Measurements from ENCODE around the gene VPS13D.
"Not testable (repeated sequence)": the region's sequence is repeated elsewhere in the genome, so short reads cannot be mapped to it uniquely, and the experiment has no call there.

Gene VPS13D

DNA sequence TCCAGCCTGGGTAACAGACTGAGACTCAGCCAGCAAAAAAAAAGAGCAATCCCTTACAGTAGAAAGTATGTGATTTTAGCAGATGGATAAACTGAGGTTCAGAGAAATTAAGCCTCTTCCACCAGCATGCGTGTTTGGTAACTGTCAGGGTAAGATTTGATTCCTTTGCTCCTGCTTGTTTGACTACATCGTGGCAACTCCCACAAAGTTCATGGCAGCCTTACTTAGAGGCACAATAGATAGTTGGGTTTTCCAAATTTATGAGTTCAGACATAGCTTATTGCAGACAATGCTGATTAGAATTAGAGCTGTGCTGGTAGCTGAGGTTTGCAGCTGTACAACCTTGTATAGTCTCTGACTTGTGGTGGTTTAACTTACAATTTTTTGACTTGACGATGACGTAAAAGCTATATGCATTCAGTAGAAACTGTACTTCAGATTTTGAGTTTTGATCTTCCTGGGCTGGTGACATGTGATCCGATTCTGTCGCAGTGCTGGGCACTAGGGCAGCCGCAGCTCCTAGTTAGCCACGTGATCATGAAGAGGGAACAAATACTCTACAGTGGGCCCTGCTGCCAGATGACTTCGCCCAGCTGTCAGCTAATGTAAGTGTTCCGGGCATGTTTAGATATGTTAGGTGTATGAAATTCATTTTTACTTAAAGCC, 220.4 kb downstream of the VPS13D start:
- DNase-seq (ENCODE audit: low spot score), result no peak

DNA sequence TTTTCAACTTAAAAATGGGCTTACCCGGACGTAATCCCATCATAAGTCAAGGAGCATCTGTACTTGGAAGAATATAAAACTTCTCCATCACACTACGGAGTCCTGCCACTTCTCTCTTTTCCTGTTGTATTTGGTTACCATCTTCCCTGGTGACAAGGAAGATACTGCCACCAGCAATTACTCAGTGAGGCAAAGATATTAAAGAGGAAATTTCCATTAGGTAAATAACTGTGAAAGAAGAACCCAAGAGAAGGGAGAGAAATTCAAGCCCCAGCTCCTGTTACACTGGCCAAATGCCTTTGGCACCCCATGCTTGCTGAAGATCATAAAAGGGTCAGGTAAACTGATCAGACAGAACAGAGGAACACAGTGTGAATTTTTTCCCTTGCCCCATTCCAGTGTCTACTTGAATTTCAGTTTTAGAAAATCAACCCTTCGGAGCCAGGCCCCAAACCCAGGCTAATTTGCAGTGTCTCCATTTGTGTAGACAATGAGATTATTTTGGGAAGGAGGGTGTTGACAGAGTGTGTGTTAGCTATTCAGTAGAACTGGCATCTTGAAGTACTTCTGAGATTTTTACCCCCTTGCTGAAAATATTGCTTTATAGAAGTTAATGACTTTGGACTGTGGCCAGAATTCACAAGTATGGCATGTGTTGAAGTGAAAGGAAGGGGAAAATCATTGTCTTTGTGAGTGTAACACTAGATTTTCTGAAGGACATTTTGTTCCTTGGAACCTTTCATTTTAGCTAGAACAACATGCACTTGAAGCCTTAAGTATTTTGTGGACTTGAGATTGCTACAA, 221.1 kb downstream of the VPS13D start:
- no peak for DNase-seq (ENCODE audit: low spot score)

DNA sequence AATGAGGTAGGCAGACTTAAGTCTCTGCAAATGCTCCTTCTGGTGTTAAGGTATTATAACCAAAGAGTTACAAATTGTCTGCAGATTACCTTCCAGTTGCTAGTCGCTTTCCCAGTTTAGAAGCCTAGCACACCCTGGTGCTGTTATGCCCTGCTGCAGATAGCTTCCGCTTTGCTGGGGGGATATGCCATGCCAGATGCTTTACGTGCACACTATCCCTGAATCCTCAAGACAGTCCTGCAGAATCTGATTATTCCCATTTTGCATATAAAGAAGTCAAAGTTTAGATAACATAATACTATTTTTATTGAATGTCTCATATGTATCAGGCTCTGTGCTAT, 221.7 kb downstream of the VPS13D start:
- no peak for DNase-seq (ENCODE audit: low spot score)

DNA sequence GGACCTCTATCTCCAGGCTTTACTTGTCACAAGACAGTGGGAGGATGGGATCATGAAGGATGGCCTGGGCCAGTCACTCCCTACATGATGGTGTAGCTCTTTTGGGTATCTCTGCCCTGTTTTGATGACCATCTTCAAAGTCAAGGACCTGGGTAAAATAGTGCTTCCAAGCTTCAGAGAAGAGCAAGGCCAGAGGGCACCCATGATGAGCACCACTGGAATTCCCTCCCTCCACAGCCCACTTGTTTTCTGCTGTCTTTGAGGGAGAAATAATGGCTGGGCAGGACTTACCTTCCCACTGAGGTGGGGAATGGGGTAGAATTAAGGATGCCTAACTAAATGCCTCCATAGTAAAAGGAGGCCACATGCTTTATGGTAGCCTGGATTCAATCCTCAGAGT, 222.4 kb downstream of the VPS13D start:
- no peak for DNase-seq (ENCODE audit: low spot score)

DNA sequence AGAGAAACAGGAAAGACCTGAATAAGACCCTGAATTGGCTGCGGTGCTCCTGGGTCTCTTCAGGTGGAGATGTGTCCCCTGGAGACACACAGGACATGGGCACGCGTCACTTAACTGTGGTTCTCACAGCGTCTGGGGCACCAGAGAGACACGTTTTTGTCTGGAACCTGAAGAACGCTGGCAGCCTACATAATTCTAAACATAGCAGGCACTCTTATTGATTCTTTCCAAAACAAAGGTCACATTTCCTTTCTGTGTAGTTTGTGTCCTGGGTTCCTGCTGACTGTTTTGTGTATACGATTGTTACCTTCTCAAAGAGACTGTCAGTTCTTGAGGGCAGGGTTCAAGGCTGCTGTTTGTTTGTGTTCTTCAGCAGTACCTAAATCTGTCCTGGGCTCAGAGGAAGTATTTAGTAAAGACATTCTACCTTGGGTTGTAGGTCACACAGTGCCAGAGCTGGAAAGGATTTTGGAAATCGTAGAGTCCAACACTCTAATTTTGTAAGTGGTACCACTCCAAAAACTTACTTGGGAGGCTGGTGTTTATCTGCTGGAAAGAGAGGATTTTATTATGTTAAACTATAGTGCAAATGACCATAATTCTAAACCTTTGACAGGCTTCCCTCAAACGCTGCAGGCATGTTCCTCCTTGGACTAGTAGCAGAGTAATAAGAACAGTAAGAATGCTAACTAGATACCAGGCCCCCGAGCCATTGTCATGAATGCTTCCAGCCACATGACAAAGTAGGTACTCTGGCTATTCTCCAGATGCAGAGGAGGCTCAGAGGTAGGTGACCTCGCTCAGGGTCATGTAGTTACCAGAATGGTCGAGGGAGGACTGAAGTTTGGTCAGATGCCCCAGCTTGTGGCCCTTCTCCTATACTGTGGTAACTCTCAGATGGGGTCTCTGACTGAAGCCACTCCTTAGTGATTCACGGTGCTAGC, 223.8 kb downstream of the VPS13D start:
- DNase-seq (ENCODE audit: low spot score), result no peak

DNA sequence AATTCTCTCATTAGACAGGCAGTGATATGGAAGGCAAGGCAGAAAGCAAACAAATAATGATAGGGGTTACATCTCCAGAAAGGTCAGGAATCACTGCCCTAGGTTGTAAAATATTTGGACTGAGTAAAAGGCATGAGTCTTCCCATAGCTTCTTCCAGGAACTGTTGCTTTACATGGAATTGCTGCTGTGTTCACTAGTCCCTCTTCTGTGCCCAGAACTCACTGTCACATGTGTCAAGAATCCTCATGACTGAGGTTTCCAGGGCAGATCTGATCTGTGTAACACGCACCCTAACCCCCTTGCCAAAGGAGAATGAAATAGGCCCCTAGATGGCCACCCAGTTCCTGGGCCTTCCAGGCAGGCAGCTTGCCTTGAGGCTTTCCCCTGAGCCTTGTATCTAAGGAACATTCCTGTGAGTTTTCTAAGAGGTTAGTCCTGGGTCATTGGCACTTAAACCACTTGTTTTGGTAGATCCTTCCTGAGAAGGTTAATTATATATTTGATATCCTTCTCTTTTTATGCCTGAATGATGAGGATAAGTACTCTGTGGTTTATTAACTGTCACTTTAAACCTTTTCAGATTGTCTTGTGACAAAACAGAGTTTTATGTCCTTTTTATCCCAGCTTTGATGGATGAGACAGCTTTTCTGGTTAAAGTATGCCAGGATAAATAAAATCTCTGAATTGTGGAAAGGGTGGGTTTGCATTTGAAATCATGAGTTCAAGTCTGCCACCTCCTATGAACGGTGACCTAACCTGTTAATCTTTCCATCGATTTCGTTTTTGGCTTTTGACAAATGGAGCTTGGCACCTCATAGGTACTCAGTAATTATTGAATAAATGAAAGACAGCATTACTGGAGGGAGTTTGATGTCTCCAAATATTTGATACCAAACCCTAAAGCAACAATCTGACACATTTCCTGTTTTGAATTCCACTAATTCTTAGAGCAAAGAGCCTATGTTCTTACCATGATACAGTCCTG, 224.9 kb downstream of the VPS13D start:
- no peak for DNase-seq (ENCODE audit: low spot score)

DNA sequence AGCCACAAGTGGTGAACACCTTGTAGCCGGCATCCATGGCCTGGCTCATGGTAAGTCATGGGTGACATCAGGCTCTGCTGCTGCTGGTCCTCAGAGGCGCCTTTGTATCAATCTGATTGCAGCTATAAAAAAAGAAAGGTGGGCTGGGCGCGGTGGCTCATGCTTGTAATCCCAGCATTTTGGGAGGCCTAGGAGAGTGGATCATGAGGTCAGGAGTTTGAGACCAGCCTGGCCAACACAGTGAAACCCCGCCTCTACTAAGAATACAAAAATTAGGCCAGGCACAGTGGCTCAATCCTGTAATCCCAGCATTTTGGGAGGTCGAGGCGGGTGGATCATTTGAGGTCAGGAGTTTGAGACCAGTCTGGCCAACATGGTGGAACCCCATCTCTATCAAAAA, 226.3 kb downstream of the VPS13D start:
- DNase-seq (ENCODE audit: low spot score), result not testable (repeated sequence)

DNA sequence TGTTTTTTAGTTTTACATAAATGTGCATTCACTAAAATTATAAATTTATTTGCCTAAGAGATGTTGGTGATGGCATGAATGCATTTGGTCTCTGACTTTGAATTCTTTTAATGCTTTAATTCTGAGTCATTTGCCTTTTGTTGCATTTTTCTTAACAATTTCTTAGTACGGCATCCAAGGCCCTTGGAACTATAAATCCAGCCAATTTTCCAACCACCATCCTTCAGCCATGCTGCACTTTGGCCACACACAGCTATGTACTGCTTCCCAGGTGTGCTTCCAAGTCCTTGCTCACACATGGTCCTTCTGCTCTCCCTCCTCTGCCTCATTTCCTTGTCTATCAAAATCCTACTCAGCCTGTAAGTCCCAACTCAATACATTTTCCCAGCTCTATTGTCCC, 227.1 kb downstream of the VPS13D start:
- DNase-seq (ENCODE audit: low spot score), result no peak

DNA sequence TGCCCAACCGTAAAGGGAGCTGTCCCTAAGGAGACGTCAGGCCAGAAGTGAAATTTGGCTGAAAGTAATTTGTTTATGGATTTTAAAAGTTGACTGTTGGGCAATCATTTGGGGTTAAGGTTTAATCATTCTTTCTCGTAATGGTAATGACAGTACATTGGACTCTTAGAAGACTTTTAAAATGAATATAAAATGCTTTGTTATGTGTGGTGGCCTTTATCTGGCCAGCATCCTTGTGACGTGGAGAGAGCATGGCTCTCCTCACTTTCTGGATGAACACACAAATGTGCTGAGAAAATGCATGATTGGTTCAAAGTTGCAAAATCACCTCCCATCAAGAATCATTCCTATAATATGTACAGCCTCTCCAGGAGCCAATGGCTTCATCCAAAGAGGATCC, 227.9 kb downstream of the VPS13D start:
- no peak for DNase-seq (ENCODE audit: low spot score)

DNA sequence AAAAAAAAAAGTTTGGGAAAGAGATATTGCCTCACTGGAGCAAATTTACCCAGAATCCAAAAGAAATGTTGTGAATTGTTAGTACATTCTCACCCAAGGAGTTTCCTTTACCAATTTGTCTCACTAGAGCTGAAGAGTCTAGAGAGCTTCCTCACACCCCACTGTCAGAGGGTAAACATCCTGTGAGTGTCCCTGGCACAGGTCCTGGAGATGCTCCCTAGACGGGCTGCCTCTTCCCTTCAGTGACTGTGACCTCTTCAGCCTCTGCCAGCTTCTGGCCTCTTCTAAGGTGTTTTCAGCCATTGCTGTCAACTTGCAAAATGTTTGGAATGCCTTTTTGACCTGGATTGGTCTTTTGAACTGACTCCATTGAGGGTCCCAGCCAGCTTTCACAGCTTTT, 228.7 kb downstream of the VPS13D start:
- DNase-seq (ENCODE audit: low spot score), result no peak

DNA sequence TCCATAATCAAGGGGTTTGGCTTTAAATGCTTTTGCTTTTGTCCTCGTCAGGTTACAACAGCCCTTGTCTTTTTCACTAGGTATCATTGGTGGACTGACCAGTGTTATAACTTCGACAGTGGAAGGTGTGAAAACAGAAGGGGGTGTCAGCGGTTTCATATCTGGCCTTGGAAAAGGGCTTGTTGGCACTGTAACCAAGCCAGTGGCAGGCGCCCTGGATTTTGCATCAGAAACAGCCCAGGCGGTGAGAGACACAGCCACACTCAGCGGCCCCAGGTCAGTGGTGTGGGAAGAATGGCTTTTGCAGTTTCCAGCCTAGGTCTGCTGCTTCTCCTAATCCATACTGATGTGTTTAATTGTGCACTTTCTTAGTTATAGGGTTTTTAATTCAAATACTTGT, 230.3 kb downstream of the VPS13D start:
- DNase-seq (ENCODE audit: low spot score), result no peak

DNA sequence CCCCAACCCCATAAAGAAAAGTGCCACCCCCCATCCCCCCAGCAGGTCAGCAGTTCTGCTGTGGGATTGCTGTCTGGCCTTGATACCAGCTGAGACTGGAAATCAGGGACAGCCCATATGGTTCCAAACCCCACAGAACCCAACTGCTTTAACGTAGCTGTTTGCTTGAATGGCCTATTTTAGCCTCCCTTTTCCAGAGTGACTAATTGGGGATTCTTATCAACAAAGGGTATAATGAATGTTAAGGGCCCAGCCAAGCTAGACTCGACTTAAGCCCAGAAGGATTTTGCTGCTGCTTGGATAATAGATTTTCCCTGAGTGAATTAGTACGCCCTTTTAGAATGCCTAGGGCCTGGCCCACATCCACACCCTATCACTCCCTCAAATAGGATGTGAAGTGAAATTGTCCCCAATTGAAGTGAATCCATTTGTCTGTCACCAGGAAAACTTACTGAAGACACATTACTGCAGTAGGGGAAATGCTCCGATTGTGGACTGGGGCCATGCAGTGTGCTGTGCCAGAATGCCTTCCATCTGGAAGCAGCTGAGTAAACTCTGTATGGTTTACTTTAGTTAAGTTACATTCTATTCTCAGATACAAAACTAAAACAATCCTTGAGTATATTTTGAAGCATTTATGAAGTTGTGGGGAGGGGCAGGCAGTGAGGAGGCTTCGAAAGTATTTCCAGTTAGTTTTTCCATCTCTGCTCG, 231.2 kb downstream of the VPS13D start:
- no peak for DNase-seq (ENCODE audit: low spot score)

DNA sequence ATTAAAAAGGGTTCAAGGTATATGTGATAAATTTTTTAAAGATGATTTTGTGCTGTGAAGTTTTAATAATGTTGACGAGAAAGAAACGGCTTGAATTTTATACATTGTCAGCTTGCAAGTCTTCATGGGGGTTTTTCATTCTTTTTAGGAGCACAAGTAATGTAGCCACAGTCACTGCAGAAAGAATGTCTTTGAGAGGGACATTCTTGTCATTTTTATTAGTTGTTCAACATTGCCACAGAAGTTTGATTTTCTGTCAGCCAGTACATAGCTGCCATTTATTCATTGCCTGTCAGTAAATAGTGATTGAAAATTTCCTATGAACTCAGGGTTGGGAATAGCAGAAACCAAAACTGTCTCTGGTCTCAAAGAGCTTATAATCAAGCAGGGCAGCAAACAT, 231.9 kb downstream of the VPS13D start:
- no peak for DNase-seq (ENCODE audit: low spot score)

DNA sequence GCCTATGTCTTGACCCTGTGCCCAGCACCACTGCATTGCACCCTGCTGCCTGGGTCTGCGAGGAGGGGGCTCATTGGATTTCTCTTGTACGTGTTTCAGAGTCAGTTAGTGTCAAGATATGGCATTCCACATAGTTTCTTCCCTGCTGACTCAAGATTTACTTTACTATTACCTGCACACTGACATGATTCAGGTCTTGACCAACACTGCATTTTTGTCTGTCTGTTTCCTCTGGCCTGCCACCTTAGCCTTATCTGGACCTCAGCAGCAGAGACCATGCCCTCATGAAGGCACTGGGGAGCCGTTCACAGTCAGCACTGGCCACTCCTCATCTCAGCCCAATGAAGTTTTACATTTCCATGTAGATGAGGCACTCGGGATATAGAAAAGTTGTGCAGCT, 232.8 kb downstream of the VPS13D start:
- no peak for DNase-seq (ENCODE audit: low spot score)

DNA sequence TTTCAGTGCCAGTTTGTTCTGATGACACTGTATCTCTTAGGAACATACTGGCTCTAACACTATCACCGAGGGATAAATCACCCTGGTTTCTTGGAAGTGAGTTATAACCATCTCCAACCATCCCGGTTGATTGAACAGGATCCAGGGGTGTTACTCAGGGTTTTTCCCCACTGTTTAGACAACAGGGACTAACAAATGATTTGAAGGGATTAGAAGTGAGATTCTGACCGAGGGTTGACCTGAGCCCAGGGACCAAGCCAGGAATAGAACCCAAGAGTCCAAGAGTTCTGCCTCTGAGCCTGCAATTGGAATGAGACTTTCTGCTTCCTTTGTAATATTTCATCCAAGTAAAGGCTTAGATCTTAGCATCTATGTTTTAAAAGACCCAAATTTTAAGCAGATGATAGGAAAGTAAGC, 234.2 kb downstream of the VPS13D start:
- DNase-seq (ENCODE audit: low spot score), result no peak

DNA sequence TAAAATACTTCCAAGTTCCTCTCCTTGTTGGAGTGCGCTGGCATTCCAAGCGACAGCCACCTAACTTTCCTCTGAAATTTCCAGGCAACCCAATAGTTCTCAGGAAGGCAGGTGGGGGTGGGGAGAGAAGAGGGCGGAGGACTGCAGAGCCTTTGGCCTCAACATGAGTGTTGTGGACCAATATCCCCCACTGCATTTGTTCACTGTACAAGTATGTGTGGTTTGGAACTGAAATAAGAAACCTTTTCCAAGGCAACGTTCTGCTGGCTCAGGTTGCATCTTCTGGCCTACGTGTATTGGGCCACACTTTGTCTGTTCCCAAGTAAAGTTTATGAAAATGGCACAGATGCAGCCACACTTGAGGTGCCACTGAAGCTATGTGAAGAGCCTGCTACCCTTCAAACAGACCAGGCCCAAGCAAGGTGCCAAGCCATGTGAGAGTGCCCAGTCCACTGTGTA, 234.8 kb downstream of the VPS13D start:
- no peak for DNase-seq (ENCODE audit: low spot score)

DNA sequence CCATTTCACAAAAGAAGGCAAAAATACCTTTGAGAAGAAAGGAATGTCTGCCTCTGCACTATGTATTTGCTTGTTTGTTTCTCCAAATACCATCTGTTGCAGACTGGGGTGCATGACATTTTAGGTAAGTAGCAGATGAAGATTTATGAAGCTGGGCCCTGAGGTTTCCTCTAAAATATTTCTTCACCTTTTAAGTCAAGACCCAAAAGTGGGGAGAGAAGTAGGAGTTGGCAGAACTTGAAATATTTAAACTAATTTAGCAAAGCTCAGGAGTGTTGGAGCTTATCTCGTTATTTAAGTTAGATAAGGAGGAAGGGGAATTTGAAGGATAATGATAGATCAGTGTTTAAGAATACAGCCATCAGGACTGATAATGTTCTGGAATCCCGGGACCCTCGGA, 235.3 kb downstream of the VPS13D start:
- DNase-seq (ENCODE audit: low spot score), result no peak

DNA sequence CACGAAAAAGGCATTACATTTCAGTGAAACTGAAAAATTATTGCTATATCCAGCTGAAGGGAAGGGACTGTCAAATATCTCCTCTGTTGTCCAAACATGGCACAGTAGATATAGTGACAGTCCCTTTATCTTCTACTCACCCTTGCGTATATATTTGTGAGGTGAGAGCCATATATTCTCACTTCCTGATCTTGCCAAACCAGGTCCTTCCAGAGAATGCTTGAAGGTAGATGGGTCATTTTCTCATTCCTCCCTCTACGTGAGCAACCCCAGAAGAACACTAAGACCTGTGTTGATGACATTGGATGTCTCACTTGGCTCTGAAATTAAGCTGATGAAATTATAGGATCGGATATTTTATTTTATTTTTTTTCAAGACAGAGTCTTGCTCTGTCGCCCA, 237.0 kb downstream of the VPS13D start:
- no peak for DNase-seq (ENCODE audit: low spot score)

DNA sequence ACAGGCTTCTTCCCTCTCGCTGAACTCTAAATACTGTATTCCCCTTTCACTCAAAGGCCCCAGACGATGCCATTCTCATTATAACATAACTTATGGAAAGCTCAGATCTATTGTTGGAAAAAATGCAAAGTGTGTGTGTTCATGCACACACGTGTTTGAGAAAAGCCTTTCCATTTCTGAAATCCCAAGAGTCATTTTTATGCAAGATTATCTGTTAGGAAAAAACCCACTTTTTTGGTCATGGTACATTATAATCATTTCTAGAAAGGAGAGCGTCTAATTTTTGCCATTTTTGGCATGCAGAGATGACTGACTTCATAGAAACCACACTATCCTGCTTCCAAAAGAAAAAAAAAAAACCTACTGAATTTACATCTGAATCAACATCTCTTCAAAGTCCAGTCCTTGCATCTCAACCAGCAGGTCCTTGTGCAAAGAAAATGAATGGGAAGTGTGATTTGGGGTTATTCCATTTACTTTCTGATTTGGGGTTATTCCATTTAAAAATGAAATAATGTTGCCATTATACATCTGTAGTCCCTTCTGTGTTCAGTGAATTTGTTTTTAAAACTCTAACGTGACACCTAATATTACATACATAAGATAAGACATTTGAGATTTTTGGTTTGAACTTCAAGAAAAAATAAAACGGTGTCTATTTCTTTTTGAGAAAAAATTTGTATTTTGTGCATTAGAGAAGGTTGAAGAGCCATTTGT, 237.9 kb downstream of the VPS13D start:
- DNase-seq (ENCODE audit: low spot score), result no peak

DNA sequence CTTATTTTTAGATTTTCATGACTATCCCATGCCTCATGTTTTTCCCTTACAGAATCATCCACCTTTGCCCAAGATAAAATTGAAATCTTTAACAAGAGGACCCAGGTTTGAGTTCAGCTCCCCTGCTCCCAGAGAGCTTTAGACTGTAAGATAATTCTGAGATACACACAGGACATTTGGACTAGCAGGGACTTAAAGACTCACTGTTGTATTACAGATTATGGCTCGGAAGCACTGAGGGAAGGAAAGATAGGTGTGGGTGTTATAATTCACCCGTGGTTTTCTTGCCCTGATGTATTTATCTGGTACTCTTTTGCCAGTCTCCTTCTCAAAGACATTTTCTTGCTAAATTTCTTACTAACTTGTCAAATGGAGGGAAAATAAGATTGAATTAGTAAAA, 238.5 kb downstream of the VPS13D start:
- DNase-seq (ENCODE audit: low spot score), result no peak
